Measurements from ENCODE around the gene UROD. TPM values are rescaled to one million over a fixed set of nuclear protein-coding genes. Genes with fewer than 3 reads are reported as not detected.

UROD gene
- 53.9 TPM for polyA plus RNA-seq (2013, experiment 1 of 2)
- polyA plus RNA-seq (2013, experiment 2 of 2), result 50.6 TPM

- H2AFZ ChIP-seq (ENCODE audit: low read length), result peak within 1 kb of the TSS; percentile 84
- H4K91ac ChIP-seq (ENCODE audit: low read depth, low read length, poor library complexity), result no peak within 1 kb of the TSS
- peak within 1 kb of the TSS; percentile 20 for H3K23ac ChIP-seq (ENCODE audit: low read depth, low read length, poor library complexity)
- H3K36me3 ChIP-seq (replicated peaks in 1 of 2; ENCODE audit: control insufficient read depth in 2 of 2, insufficient read depth in 2 of 2, low read length in 2 of 2), result peaks cover 11 to 49% of the 10 kb centered on the region in 2 donors
- peak; percentile 91 for DNase-seq (ENCODE audit: low spot score)
- H3K27me3 ChIP-seq (ENCODE audit: control insufficient read depth in 3 of 3, insufficient read depth in 3 of 3, low read depth in 1 of 3, low read length in 3 of 3), result no peaks in the 10 kb centered on the region
- H3K4me2 ChIP-seq (ENCODE audit: insufficient read depth, low read length, poor library complexity, severe bottlenecking), result peak within 1 kb of the TSS; percentile 97
- no peak within 1 kb of the TSS for H3K4ac ChIP-seq (ENCODE audit: low read length)
- peak within 1 kb of the TSS; percentile 41 for H3K18ac ChIP-seq (ENCODE audit: low read length)
- peaks cover 2% of the 10 kb centered on the region for H3K79me1 ChIP-seq (ENCODE audit: low read depth, low read length)
- H4K8ac ChIP-seq (ENCODE audit: low read depth, low read length), result no peak within 1 kb of the TSS
- no peak within 1 kb of the TSS for H2BK15ac ChIP-seq (ENCODE audit: low read length)
- H3K9ac ChIP-seq (ENCODE audit: low read depth, low read length, poor library complexity), result peak within 1 kb of the TSS; percentile 71
- H3K27ac ChIP-seq (replicated peaks; ENCODE audit: low read length), result no peak within 1 kb of the TSS
- H3K14ac ChIP-seq (ENCODE audit: low read length), result no peak within 1 kb of the TSS
- H2BK12ac ChIP-seq (ENCODE audit: low read length), result no peak within 1 kb of the TSS
- no peaks in the 10 kb centered on the region for H3K9me3 ChIP-seq (replicated peaks in 1 of 2; ENCODE audit: control insufficient read depth in 2 of 2, insufficient read depth in 1 of 2, low read depth in 1 of 2, low read length in 2 of 2)
- H3K4me3 ChIP-seq (ENCODE audit: low read length in 2 of 2), result peak within 1 kb of the TSS; percentile 71 to 94
- H2BK5ac ChIP-seq (ENCODE audit: low read length), result no peak within 1 kb of the TSS
- H2AK5ac ChIP-seq (ENCODE audit: low read depth, low read length), result no peak within 1 kb of the TSS
- WGBS, 2 donors (ENCODE audit: extremely low coverage in 2 of 2, insufficient read length in 2 of 2, insufficient replicate concordance in 1 of 2), result no CpG with 5 or more reads among the region's 21 CpGs
- no peak within 1 kb of the TSS for H2BK120ac ChIP-seq (ENCODE audit: low read depth, low read length)
- peaks cover 12 to 15% of the 10 kb centered on the region in 2 donors for H3K4me1 ChIP-seq (ENCODE audit: control insufficient read depth in 2 of 2, insufficient read depth in 1 of 2, low read depth in 1 of 2, low read length in 2 of 2)
Observed at GRCh38 chr1:45011837-45012638, at the start of gene UROD. Gene UROD, plus strand, starts transcription at chr1:45012254. Its CDS starts 12 bp downstream, at chr1:45012266.

GRCh38 chr1:44962729-44963128 lies 49.3 kb upstream of the UROD start:
- Histone ChIP-seq H2BK5ac (ENCODE audit: low read length) (no peak overlapping the region), H3K36me3 (replicated peaks in 1 of 2; ENCODE audit: control insufficient read depth in 2 of 2, insufficient read depth in 2 of 2, low read length in 2 of 2) (peaks cover 0 to 13% of the 10 kb centered on the region in 2 donors), H3K14ac (ENCODE audit: low read length) (no peak overlapping the region), H3K79me1 (ENCODE audit: low read depth, low read length) (no peaks in the 10 kb centered on the region), H3K27ac (replicated peaks; ENCODE audit: low read length) (no peak overlapping the region), H2BK12ac (ENCODE audit: low read length) (no peak overlapping the region), H3K23ac (ENCODE audit: low read depth, low read length, poor library complexity) (no peak overlapping the region), H4K91ac (ENCODE audit: low read depth, low read length, poor library complexity) (no peak overlapping the region), H3K4me2 (ENCODE audit: insufficient read depth, low read length, poor library complexity, severe bottlenecking) (no peak overlapping the region), H3K4ac (ENCODE audit: low read length) (no peak overlapping the region), H3K27me3 (ENCODE audit: control insufficient read depth in 3 of 3, insufficient read depth in 3 of 3, low read depth in 1 of 3, low read length in 3 of 3) (no peaks in the 10 kb centered on the region), H2BK120ac (ENCODE audit: low read depth, low read length) (no peak overlapping the region), H4K8ac (ENCODE audit: low read depth, low read length) (no peak overlapping the region), H3K4me1 (ENCODE audit: control insufficient read depth in 2 of 2, insufficient read depth in 1 of 2, low read depth in 1 of 2, low read length in 2 of 2) (no peaks in the 10 kb centered on the region), H3K4me3 (ENCODE audit: low read length in 2 of 2) (no peak overlapping the region), H3K18ac (ENCODE audit: low read length) (no peak overlapping the region), H2AK5ac (ENCODE audit: low read depth, low read length) (no peak overlapping the region), H3K9ac (ENCODE audit: low read depth, low read length, poor library complexity) (no peak overlapping the region), H3K9me3 (replicated peaks in 1 of 2; ENCODE audit: control insufficient read depth in 2 of 2, insufficient read depth in 1 of 2, low read depth in 1 of 2, low read length in 2 of 2) (no peaks in the 10 kb centered on the region), H2BK15ac (ENCODE audit: low read length) (no peak overlapping the region), H2AFZ (ENCODE audit: low read length) (no peak overlapping the region)
- no CpG with 5 or more reads among the region's 3 CpGs for WGBS, 2 donors (ENCODE audit: extremely low coverage in 2 of 2, insufficient read length in 2 of 2, insufficient replicate concordance in 1 of 2)
- DNase-seq (ENCODE audit: low spot score), result no peak

- H2BK5ac ChIP-seq (ENCODE audit: low read length), result no peak overlapping the region
- H3K23ac ChIP-seq (ENCODE audit: low read depth, low read length, poor library complexity), result no peak overlapping the region
- H4K91ac ChIP-seq (ENCODE audit: low read depth, low read length, poor library complexity), result no peak overlapping the region
- H2AFZ ChIP-seq (ENCODE audit: low read length), result no peak overlapping the region
- H3K4ac ChIP-seq (ENCODE audit: low read length), result no peak overlapping the region
- H3K4me2 ChIP-seq (ENCODE audit: insufficient read depth, low read length, poor library complexity, severe bottlenecking), result no peak overlapping the region
- H2BK12ac ChIP-seq (ENCODE audit: low read length), result no peak overlapping the region
- no peaks in the 10 kb centered on the region for H3K9me3 ChIP-seq (replicated peaks in 1 of 2; ENCODE audit: control insufficient read depth in 2 of 2, insufficient read depth in 1 of 2, low read depth in 1 of 2, low read length in 2 of 2)
- H3K36me3 ChIP-seq (replicated peaks in 1 of 2; ENCODE audit: control insufficient read depth in 2 of 2, insufficient read depth in 2 of 2, low read length in 2 of 2), result peaks cover 0 to 3% of the 10 kb centered on the region in 2 donors
- no peak for DNase-seq (ENCODE audit: low spot score)
- no peak overlapping the region for H3K27ac ChIP-seq (replicated peaks; ENCODE audit: low read length)
- H3K4me3 ChIP-seq (ENCODE audit: low read length in 2 of 2), result no peak overlapping the region
- WGBS, 2 donors (ENCODE audit: extremely low coverage in 2 of 2, insufficient read length in 2 of 2, insufficient replicate concordance in 1 of 2), result no CpG with 5 or more reads among the region's 1 CpG
- H2BK15ac ChIP-seq (ENCODE audit: low read length), result no peak overlapping the region
- H3K79me1 ChIP-seq (ENCODE audit: low read depth, low read length), result no peaks in the 10 kb centered on the region
- no peak overlapping the region for H4K8ac ChIP-seq (ENCODE audit: low read depth, low read length)
- no peak overlapping the region for H3K18ac ChIP-seq (ENCODE audit: low read length)
- H2BK120ac ChIP-seq (ENCODE audit: low read depth, low read length), result no peak overlapping the region
- no peak overlapping the region for H3K9ac ChIP-seq (ENCODE audit: low read depth, low read length, poor library complexity)
- H3K14ac ChIP-seq (ENCODE audit: low read length), result no peak overlapping the region
- H3K4me1 ChIP-seq (ENCODE audit: control insufficient read depth in 2 of 2, insufficient read depth in 1 of 2, low read depth in 1 of 2, low read length in 2 of 2), result no peaks in the 10 kb centered on the region
- H3K27me3 ChIP-seq (ENCODE audit: control insufficient read depth in 3 of 3, insufficient read depth in 3 of 3, low read depth in 1 of 3, low read length in 3 of 3), result no peaks in the 10 kb centered on the region
- H2AK5ac ChIP-seq (ENCODE audit: low read depth, low read length), result no peak overlapping the region
Observed at GRCh38 chr1:44964396-44964795, 47.7 kb upstream of the UROD start.

- no peaks in the 10 kb centered on the region for H3K27me3 ChIP-seq (ENCODE audit: control insufficient read depth in 3 of 3, insufficient read depth in 3 of 3, low read depth in 1 of 3, low read length in 3 of 3)
Observed at GRCh38 chr1:44970317-44970716, 41.7 kb upstream of the UROD start.

More at GRCh38 chr1:44970317-44970716, 41.7 kb upstream of the UROD start:
- H3K79me1 ChIP-seq (ENCODE audit: low read depth, low read length), result no peaks in the 10 kb centered on the region
- H2BK5ac ChIP-seq (ENCODE audit: low read length), result no peak overlapping the region
- H4K8ac ChIP-seq (ENCODE audit: low read depth, low read length), result no peak overlapping the region
- no peak overlapping the region for H2BK15ac ChIP-seq (ENCODE audit: low read length)
- H3K18ac ChIP-seq (ENCODE audit: low read length), result no peak overlapping the region
- no peaks in the 10 kb centered on the region for H3K4me1 ChIP-seq (ENCODE audit: control insufficient read depth in 2 of 2, insufficient read depth in 1 of 2, low read depth in 1 of 2, low read length in 2 of 2)
- no peak overlapping the region for H3K14ac ChIP-seq (ENCODE audit: low read length)
- no peak overlapping the region for H3K23ac ChIP-seq (ENCODE audit: low read depth, low read length, poor library complexity)
- H3K9me3 ChIP-seq (replicated peaks in 1 of 2; ENCODE audit: control insufficient read depth in 2 of 2, insufficient read depth in 1 of 2, low read depth in 1 of 2, low read length in 2 of 2), result no peaks in the 10 kb centered on the region
- H2BK12ac ChIP-seq (ENCODE audit: low read length), result no peak overlapping the region
- peaks cover 0 to 31% of the 10 kb centered on the region in 2 donors for H3K36me3 ChIP-seq (replicated peaks in 1 of 2; ENCODE audit: control insufficient read depth in 2 of 2, insufficient read depth in 2 of 2, low read length in 2 of 2)
- no peak overlapping the region for H3K27ac ChIP-seq (replicated peaks; ENCODE audit: low read length)
- no peak overlapping the region for H4K91ac ChIP-seq (ENCODE audit: low read depth, low read length, poor library complexity)
- no peak overlapping the region for H3K4ac ChIP-seq (ENCODE audit: low read length)
- no peak overlapping the region for H3K4me3 ChIP-seq (ENCODE audit: low read length in 2 of 2)
- DNase-seq (ENCODE audit: low spot score), result no peak
- no peak overlapping the region for H2AFZ ChIP-seq (ENCODE audit: low read length)
- no peak overlapping the region for H2BK120ac ChIP-seq (ENCODE audit: low read depth, low read length)
- no peak overlapping the region for H3K9ac ChIP-seq (ENCODE audit: low read depth, low read length, poor library complexity)
- H2AK5ac ChIP-seq (ENCODE audit: low read depth, low read length), result no peak overlapping the region
- WGBS, 2 donors (ENCODE audit: extremely low coverage in 2 of 2, insufficient read length in 2 of 2, insufficient replicate concordance in 1 of 2), result no CpG with 5 or more reads among the region's 4 CpGs
- no peak overlapping the region for H3K4me2 ChIP-seq (ENCODE audit: insufficient read depth, low read length, poor library complexity, severe bottlenecking)

Data from neuronal stem cell (in vitro differentiated cells).